ENCODE data around the gene LILRB5.

GRCh38 chr19:54294539-54294938 lies 37.5 kb upstream of the LILRB5 start:
- TF ChIP-seq CTCF (IDR thresholded peaks at IDR 0.05), result no peak
- TF ChIP-seq EZH2 (IDR thresholded peaks at IDR 0.05; ENCODE audit: borderline replicate concordance, insufficient read depth, low read depth, low read length, poor library complexity, severe bottlenecking), result no peak

Measured in B cell (primary cell).